HCT116 (cell line): Measurements from ENCODE around the gene IMMP2L.

Experiments
- EZH2 ChIP-seq: fragments of 200-600 bp; sonication (generic); IDR thresholded peaks from 2 replicates; pipeline ENCODE4 v1.6.1; 2017; ENCODE audit warnings: antibody characterized with exemption, mixed run types
- SP1 ChIP-seq: IDR thresholded peaks from 2 replicates; pipeline ENCODE4 v1.6.1; 2012; ENCODE audit warnings: low read depth
- TF ChIP-seq, protein P1 (sequence below), 3 experiments: fragments of 200-600 bp in 1 of 3; sonication (generic) in 1 of 3; IDR thresholded peaks in 2 of 3; conservative IDR thresholded peaks in 1 of 3; 2 replicates each; pipeline ENCODE4 v1.5.1; 2012 to 2017; ENCODE audit warnings: low read depth in 2 of 3, low read length in 2 of 3, antibody characterized with exemption in 1 of 3, borderline replicate concordance in 1 of 3, control low read depth in 1 of 3, mild to moderate bottlenecking in 1 of 3, mixed read lengths in 1 of 3, mixed run types in 1 of 3, moderate library complexity in 1 of 3; ENCODE audit not compliant: insufficient read depth in 1 of 3

DNA sequence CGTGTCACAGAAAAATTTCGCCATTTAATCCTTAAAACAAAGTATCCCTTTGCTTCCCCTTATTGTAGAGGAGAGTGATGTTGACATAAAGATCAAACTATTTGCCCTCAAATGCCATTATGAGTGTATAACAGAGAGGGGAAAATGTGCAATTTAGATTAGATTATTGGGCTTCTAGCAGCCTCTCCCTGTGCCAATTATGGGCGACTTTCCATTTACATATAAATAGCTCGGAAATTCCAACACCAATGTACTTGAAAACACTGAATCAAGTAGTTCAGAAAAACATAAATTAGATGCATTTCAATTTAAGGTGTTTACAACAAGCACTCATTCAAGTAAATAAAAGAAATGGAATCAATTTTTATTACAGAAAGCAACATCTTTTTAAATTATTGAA is 535.9 kb downstream of the IMMP2L start:
- no peak for TF ChIP-seq EZH2
- no peak for TF ChIP-seq SP1
- TF ChIP-seq, protein P1, sequence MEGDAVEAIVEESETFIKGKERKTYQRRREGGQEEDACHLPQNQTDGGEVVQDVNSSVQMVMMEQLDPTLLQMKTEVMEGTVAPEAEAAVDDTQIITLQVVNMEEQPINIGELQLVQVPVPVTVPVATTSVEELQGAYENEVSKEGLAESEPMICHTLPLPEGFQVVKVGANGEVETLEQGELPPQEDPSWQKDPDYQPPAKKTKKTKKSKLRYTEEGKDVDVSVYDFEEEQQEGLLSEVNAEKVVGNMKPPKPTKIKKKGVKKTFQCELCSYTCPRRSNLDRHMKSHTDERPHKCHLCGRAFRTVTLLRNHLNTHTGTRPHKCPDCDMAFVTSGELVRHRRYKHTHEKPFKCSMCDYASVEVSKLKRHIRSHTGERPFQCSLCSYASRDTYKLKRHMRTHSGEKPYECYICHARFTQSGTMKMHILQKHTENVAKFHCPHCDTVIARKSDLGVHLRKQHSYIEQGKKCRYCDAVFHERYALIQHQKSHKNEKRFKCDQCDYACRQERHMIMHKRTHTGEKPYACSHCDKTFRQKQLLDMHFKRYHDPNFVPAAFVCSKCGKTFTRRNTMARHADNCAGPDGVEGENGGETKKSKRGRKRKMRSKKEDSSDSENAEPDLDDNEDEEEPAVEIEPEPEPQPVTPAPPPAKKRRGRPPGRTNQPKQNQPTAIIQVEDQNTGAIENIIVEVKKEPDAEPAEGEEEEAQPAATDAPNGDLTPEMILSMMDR (IDR thresholded peaks at IDR 0.05 in 2 of 3, conservative IDR thresholded peaks at IDR 0.05 in 1 of 3; ENCODE audit: borderline replicate concordance in 1 of 3, insufficient read depth in 1 of 3, low read depth in 2 of 3, low read length in 2 of 3), result no peak
